Gastroesophageal sphincter (tissue), 4 donors: ENCODE data around the gene MED10. TPM values are rescaled to one million over a fixed set of nuclear protein-coding genes. Genes with fewer than 3 reads are reported as not detected.

Experiments
- ATAC-seq: fragments of 150-250 bp; one replicate; pipeline ENCODE4 v1.9.1; 2016; ENCODE audit warnings: mild to moderate bottlenecking, moderate library complexity
- H3K27ac ChIP-seq, 4 donors: fragments of 200-600 bp; sonication (generic) in 3 of 4; 1 replicate in 3 of 4; 2 replicates in 1 of 4; pipeline ENCODE4 v1.5.1; 2016 to 2019
- H3K27me3 ChIP-seq: fragments of 200-600 bp; sonication (generic); one replicate; pipeline ENCODE4 v1.5.1; 2019
- H3K36me3 ChIP-seq, 2 donors: fragments of 200-600 bp; sonication (generic); one replicate each; pipeline ENCODE4 v1.5.1; 2019; ENCODE audit warnings: control low read depth in 1 of 2
- H3K4me1 ChIP-seq, 3 donors: fragments of 200-600 bp; sonication (generic); 1 replicate in 2 of 3; 2 replicates in 1 of 3; pipeline ENCODE4 v1.5.1; 2016 to 2019; ENCODE audit warnings: control low read depth in 2 of 3
- H3K4me3 ChIP-seq, 2 donors: fragments of 200-600 bp; sonication (generic); one replicate each; pipeline ENCODE4 v1.5.1; 2019; ENCODE audit warnings: mild to moderate bottlenecking in 1 of 2, moderate library complexity in 1 of 2
- H3K9me3 ChIP-seq, 3 donors: fragments of 200-600 bp; sonication (generic); one replicate each; pipeline ENCODE4 v1.5.1; 2017 to 2019; ENCODE audit warnings: control low read depth in 2 of 3
- CTCF ChIP-seq, 4 experiments: fragments of 200-600 bp in 2 of 4; fragments of 450-650 bp in 2 of 4; sonication (generic) in 1 of 4; IDR thresholded peaks; one replicate each; pipeline ENCODE4 v1.5.1; 2017 to 2019; ENCODE audit warnings: antibody characterized with exemption in 4 of 4, mild to moderate bottlenecking in 2 of 4, moderate library complexity in 2 of 4
- EP300 ChIP-seq: sonication (generic); formaldehyde crosslinking; IDR thresholded peaks from one replicate; pipeline ENCODE4 v1.6.1; 2017; ENCODE audit warnings: antibody characterized with exemption, mild to moderate bottlenecking
- POLR2A ChIP-seq, 2 donors: fragments of 450-650 bp; IDR thresholded peaks; one replicate each; pipeline ENCODE4 v1.6.1; 2017; ENCODE audit warnings: antibody characterized with exemption in 2 of 2, mild to moderate bottlenecking in 2 of 2, moderate library complexity in 1 of 2
- POLR2AphosphoS5 ChIP-seq: sonication (generic); formaldehyde crosslinking; IDR thresholded peaks from one replicate; pipeline ENCODE4 v1.6.1; 2017; ENCODE audit warnings: antibody characterized with exemption
- WGBS, 2 donors: methylation state at CpG; one replicate each; pipeline ENCODE4 v1.1.5; 2018; ENCODE audit warnings: low coverage in 1 of 2; 5-methylcytosine and 5-hydroxymethylcytosine counted together
- total RNA-seq, 4 donors: library from RNA; depleted of rRNA; stranded (reverse); fragments of >200 nt; gene quantifications; one replicate each; pipeline ENCODE4 v1.1.0, GENCODE V29; 2016

The MED10 gene
- total RNA-seq, 4 donors from 2014 or later = 27.2 to 39.7 (median 34.0) TPM

DNA sequence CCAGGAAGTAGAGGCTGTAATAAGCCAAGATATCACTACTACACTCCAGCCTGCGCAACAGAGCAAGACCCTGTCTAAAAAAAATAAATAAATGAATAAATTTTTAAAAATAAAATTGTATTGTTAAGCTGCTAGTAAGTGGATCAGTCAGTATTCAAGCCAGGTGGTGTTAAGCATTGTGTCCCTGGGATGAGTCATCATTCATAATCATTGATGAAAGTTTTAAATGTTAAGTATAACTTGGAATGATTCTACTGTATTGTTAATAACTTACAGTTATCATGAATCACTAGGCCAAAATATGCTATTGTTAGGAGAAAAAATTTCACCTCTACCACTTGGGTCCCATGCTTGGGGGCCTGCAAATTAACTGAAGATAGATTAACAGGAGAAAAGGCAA lies 38.2 kb downstream of the MED10 start:
- no peaks in the 10 kb centered on the region for H3K9me3 ChIP-seq
- no peaks in the 10 kb centered on the region for H3K4me1 ChIP-seq
- TF ChIP-seq EP300 (no peak), CTCF (IDR thresholded peaks at IDR 0.05) (no peak)
- H3K4me3 ChIP-seq = no peak overlapping the region
- 67 to 86% methylated on average over 1 of the region's 1 CpG for WGBS, 2 donors
- H3K27me3 ChIP-seq = no peaks in the 10 kb centered on the region
- H3K27ac ChIP-seq = no peak overlapping the region
- H3K36me3 ChIP-seq = peaks cover 0 to 18% of the 10 kb centered on the region in 2 donors
- no peak for ATAC-seq

DNA sequence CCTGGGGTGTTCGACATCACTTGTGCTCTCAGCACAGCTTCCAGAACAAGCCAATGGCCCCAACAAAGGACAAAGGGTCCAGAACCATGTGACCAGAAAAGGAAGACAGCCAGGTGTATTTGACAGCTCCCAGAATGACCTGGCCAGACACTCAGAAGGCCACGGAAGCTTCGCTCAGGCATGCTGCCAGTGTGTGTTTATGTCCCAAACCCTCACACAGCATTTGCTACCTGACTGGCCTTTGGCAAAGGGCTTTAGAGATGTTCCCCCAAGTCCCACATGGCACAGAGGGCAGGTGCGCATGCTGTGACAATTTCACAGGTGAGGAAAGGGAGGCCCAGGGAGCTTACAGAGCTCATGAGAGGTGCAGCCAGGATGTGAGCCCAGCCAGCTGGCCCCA lies 39.5 kb downstream of the MED10 start:
- no peak overlapping the region for H3K4me3 ChIP-seq
- ATAC-seq = no peak
- no peaks in the 10 kb centered on the region for H3K9me3 ChIP-seq
- H3K27me3 ChIP-seq = no peaks in the 10 kb centered on the region
- H3K4me1 ChIP-seq = no peaks in the 10 kb centered on the region
- TF ChIP-seq POLR2AphosphoS5 = no peak
- TF ChIP-seq CTCF (IDR thresholded peaks at IDR 0.05) = no peak
- no peak for TF ChIP-seq EP300
- no peak for TF ChIP-seq POLR2A (IDR thresholded peaks at IDR 0.05)
- peaks cover 0 to 31% of the 10 kb centered on the region in 2 donors for H3K36me3 ChIP-seq
- WGBS, 2 donors = 100% methylated on average over 3 of the region's 4 CpGs; no CpG with 5 or more reads in 1 of the 2 donors
- H3K27ac ChIP-seq = no peak overlapping the region

GRCh38 chr5:6338135-6338534 lies 40.2 kb downstream of the MED10 start:
- 81 to 85% methylated on average over 3 of the region's 3 CpGs for whole genome bisulfite sequencing, 2 donors
- Histone ChIP-seq H3K27me3 (no peaks in the 10 kb centered on the region), H3K4me1 (no peaks in the 10 kb centered on the region), H3K27ac (no peak overlapping the region), H3K36me3 (peaks cover 0 to 38% of the 10 kb centered on the region in 2 donors), H3K9me3 (no peaks in the 10 kb centered on the region), H3K4me3 (no peak overlapping the region)
- no peak for TF ChIP-seq EP300
- no peak for TF ChIP-seq CTCF (IDR thresholded peaks at IDR 0.05)
- no peak for TF ChIP-seq POLR2A (IDR thresholded peaks at IDR 0.05)
- no peak for TF ChIP-seq POLR2AphosphoS5
- ATAC-seq = no peak

DNA sequence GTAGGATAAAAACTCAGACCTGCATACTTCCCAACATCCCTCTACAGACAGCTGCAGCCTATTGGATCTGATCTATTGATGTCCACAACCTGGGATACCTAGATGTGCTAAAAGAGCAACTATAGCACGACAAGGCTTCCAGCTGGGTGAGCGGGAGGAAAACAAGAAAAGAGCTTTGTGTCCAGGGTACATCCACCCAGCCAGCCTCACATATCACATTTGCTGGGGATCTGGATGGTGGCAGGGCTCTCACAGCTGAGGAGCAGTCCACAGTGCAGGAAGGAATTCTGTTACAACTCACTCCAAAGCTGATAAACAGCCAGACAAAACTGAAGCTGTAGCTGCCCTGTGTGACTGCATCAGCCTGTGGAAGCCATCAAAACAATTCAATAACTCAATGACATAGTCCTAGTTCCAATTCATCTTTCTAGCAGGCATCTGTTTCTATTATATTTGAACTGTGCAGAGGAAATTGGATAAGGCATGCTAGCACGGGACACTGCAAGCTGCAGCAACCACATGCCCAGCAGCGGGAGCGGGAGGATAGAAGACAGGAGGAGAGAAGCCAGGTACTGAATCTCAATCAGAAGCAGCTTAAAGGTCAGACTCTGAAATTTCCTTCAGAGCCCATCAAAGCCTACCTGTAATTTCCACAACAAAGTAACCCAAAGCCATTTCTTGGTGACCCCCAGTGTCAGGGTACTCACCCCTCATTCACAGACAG lies 45.0 kb downstream of the MED10 start:
- H3K4me3 ChIP-seq = no peak overlapping the region
- TF ChIP-seq EP300 (no peak), POLR2A (IDR thresholded peaks at IDR 0.05) (no peak), POLR2AphosphoS5 (no peak), CTCF (IDR thresholded peaks at IDR 0.05) (no peak)
- WGBS, 2 donors = 67 to 75% methylated on average over 2 to 5 of the region's 5 CpGs
- H3K27me3 ChIP-seq = no peaks in the 10 kb centered on the region
- H3K4me1 ChIP-seq = no peaks in the 10 kb centered on the region
- peaks cover 0 to 47% of the 10 kb centered on the region in 2 donors for H3K36me3 ChIP-seq
- ATAC-seq = no peak
- no peak overlapping the region for H3K27ac ChIP-seq
- peaks cover 0 to 20% (median 0%) of the 10 kb centered on the region in 3 donors for H3K9me3 ChIP-seq

DNA sequence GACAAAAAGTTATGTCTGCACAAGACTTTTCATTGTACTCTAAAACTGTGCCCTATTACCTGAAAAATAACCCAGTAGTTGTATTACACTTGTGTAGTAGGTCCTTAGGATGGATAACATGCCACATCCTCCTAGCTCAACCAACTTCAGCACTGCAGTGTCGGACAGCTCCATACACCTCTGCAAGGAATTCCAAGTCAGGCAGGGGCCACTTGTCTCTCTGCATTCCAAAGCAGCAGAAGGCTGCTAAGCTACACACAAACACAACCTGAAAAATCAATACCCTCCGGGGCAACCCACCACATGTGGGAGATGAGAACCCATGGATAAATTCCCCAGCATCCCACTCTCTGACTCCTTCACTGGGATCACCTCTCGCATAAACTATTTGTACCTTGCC lies 50.2 kb downstream of the MED10 start:
- TF ChIP-seq EP300 = no peak
- TF ChIP-seq POLR2A (IDR thresholded peaks at IDR 0.05) = no peak
- no peak for TF ChIP-seq CTCF (IDR thresholded peaks at IDR 0.05)
- no peak for TF ChIP-seq POLR2AphosphoS5
- Histone ChIP-seq H3K27me3 (no peaks in the 10 kb centered on the region), H3K4me3 (no peak overlapping the region), H3K9me3 (peaks cover 0 to 20% (median 0%) of the 10 kb centered on the region in 3 donors), H3K36me3 (peaks cover 0 to 18% of the 10 kb centered on the region in 2 donors), H3K4me1 (no peaks in the 10 kb centered on the region), H3K27ac (no peak overlapping the region)
- WGBS, 2 donors = 40 to 44% methylated on average over 1 to 2 of the region's 3 CpGs
- no peak for ATAC-seq
